Stimulated activated CD8-positive, alpha-beta memory T cell treated with anti-CD3 and anti-CD28 coated beads, Interleukin-4, amount 100 ng/mL, for 24 hours (primary cell): Measurements from ENCODE around the gene B3GLCT.
A peak's percentile ranks its signal among the peaks of the same experiment; 100 is the strongest.
"Not testable (repeated sequence)": the region's sequence is repeated elsewhere in the genome, so short reads cannot be mapped to it uniquely, and the experiment has no call there.

Experiments used
- DNase-seq: peaks from one replicate; pipeline ENCODE4 v3.0.0-alpha.2; 2020; ENCODE audit warnings: low read depth

B3GLCT gene

GRCh38 chr13:31199849-31200636 lies at the start of gene B3GLCT:
TSS of gene B3GLCT (plus strand) at chr13:31199975. CDS start at chr13:31200085, 110 bp downstream.
- peak; percentile 68 for DNase-seq

DNA sequence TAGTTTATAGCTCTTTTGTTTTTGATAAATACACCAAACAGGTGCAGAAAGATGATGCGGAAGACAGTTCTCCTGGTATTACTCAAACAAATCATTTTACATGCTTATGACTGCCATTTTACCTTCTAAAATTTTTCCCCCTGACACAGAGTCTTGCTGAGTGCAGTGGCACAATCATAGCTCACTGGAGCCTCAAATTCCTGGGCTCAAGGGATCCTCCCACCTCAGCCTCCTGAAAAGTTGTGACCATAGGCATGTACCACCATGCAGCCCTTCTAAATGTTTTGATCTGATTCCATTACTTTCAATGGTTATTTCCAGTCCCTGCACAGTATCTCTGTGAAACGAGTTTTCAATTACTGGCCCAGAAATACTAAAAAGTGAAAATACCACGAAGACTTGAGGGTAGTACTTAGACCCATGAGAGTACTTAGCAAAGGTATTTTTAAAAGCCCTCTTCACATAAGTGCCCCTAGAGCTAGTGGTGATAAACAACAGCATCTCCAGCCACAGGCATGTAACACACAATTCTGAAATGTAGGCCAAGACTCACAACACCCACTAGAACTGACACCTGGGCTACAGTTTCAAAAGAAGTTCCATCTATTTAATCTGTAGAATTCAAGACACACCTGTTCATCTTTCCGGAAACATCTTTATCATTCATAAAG lies 49.3 kb upstream of the B3GLCT start:
- DNase-seq = no peak

DNA sequence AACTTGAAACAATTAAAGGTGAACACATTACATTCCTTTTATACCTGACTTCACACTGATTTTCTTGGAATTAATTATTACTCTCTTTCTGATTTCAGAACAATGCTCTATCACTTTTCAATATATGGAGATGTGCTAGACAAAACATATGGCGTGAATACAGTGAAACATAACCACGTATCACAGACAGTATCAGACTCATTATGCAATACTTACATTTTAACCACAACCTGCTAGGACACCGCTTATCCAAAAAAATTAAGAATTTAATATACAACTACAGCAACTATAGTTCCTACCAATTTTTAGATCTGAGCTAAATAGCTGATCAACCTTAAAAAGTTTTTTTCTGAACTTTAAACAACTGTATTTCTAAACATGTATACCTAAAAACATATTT lies 47.9 kb upstream of the B3GLCT start:
- no peak for DNase-seq

DNA sequence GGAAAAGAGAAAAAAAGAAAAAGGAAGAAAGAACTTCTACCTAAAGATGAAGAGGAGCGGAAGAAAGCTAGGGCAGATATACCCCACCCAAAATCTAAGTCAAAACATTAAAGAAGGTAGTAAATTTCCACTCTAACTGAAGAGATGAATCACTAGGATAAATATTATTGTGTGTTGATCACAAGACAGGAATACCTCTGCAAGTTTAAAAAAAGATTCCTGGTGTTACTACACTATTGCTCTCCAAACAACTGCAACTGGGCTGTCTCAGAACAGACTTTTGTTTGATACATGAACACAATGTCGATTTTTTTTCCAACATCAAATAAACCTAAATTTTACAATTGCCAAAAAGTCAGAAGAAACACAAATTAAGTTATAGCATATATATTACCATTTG lies 44.8 kb upstream of the B3GLCT start:
- DNase-seq = no peak

GRCh38 chr13:31159306-31159705 lies 40.5 kb upstream of the B3GLCT start:
- no peak for DNase-seq

GRCh38 chr13:31160857-31161556 lies 38.8 kb upstream of the B3GLCT start:
- DNase-seq = peak; percentile 53

DNA sequence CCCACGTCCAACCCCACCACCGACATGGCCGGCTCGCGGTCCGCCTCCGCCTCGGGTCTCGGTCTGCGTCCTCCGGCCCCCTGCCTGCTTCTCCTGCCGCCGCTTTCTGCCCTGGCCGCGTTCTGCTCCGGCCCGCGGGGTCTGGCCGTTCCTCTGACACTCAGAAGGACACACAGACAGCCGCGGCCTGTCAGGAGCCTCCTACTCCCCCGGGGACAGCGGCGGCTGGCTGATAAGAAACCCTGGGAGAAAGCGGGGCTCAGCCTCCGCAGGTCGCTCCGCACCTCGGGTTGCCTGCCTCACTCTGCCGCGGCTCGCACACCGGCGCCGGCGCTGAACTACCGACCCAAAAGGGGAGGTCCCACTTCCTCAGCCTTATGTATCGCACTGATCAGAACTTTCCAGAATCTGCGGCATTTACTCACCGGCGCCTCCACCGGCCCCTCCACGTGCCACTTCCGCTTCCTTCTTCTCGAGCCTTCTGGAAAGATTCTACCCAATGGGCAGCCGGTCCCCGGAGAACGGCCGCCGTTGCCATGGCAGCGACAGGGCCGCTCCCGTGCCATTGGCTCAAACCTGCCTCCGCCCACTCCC lies 38.1 kb upstream of the B3GLCT start, which contains the start of gene HSPH1:
Gene HSPH1 (minus strand): TSS at position 348 of the 594 bp plus-strand sequence. CDS start 322 bp downstream, at position 26.
- peak; percentile 98 for DNase-seq

DNA sequence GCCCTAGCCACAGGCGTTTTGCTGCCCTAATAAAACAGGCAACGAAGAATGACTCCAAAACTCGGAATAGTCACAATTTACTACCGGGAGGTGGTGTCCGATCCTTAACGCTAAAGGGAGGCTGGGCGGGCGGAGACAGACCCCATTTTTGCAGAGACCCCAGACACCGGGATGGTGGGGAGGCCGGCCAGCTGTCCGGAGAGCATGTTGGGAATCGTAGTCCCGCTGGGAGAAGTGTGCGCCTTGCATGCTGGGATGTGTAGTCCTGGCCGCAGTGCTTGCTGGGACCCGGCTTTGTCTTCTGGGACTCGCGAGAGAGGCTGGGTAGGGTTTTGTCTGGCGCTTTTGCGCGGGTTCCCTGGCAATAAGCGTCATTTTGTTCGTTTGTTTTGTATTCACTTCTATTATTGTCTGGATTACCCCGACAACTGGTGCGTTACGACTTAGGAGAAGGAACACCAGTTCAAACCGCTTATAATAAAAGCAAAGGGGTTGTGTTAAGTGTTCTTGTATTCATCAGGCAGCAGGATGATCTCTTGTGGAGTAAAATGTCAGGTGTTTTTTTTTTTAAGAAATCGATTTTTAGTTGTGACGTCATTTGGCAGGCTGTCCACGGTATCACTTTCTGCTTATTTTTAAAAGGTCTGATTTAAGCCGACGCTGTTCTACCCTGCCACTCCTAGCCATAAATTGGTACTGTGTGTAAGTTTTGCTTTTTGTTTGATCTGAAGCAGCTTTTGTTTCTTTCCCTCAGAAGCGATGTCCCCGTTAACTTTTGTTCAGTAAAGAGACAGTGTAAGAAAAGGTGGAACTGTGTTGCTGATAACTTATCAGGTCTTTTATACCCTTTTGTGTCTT lies 37.4 kb upstream of the B3GLCT start:
- DNase-seq = peak; percentile 90

GRCh38 chr13:31166591-31166990 lies 33.2 kb upstream of the B3GLCT start:
- DNase-seq = no peak

GRCh38 chr13:31167490-31167889 lies 32.3 kb upstream of the B3GLCT start:
- DNase-seq = no peak

- DNase-seq = no peak
Observed at GRCh38 chr13:31168166-31168565, 31.6 kb upstream of the B3GLCT start.

DNA sequence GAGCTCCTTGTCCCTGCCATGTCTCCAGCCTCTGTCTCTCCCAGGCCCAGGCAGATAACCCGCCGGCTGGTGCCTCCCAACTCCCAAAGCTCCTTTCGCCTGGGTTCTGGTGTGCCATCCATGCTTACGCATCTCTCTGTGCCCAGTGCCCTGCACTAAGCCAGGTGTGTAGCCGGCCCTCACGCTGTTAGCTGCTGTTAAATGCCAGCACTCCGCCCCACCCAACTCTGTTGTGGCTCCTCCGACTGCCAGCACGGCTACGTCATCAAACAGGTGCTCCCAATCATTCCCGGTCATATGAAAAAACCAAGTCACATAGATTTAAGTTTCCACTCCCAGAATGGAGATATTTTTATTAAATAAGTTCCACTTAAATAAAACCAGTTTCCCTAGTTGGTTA lies 31.0 kb upstream of the B3GLCT start:
- no peak for DNase-seq

DNA sequence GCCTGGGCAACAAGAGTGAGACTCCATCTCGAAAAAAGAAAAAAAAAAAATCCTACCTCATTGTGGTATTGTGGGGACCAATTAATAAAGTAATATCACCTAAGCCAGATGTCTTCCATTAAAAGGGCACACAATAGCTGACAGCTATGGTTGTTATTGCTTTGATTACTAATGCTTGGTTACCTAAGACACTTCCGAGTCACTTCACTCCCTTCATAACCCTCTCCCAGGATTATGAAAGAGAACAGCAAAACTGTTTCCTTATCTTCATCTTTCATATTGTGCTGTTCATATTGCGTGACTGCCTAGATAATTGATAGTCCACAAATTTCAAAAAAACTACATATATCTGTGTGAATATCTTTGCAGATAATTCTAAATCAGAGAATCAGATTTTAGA lies 27.8 kb upstream of the B3GLCT start:
- DNase-seq = no peak

DNA sequence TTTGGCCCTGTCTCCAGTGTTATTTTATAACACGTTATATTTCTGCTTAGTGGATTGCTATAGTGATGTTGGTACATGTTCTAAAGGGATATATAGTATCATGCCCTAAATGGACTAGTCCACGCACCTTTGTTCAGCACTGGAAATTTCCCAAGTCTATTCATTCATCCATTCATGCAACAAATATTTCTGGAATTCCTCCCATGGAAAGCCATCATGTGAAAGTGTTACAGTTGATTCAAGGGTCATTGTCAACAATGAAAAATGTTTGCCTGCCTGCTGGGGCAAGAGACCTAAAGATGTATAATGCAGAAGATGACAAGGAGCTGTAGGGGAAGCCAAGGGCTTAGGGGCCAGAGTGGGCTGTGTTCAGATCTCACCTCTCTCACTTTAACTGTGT lies 27.2 kb upstream of the B3GLCT start:
- DNase-seq = no peak

DNA sequence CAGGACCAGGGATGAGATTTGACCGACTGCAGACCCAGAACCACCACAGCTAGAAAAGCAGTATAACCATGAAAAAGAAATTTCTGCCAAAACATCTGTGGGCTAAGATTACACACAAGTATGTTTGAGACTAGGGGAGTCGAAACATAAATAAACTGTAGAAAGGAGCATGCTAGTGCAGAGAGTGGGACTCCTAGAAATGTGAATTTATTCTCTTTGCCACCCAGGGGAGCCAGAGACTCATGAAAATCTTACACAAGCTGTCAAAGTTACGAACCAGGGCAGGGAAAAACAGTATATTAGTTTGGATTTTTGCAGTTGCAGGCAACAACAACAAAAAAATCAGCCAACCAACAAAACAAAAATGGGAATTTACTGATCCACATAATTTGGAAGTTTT lies 25.8 kb upstream of the B3GLCT start:
- DNase-seq = no peak

DNA sequence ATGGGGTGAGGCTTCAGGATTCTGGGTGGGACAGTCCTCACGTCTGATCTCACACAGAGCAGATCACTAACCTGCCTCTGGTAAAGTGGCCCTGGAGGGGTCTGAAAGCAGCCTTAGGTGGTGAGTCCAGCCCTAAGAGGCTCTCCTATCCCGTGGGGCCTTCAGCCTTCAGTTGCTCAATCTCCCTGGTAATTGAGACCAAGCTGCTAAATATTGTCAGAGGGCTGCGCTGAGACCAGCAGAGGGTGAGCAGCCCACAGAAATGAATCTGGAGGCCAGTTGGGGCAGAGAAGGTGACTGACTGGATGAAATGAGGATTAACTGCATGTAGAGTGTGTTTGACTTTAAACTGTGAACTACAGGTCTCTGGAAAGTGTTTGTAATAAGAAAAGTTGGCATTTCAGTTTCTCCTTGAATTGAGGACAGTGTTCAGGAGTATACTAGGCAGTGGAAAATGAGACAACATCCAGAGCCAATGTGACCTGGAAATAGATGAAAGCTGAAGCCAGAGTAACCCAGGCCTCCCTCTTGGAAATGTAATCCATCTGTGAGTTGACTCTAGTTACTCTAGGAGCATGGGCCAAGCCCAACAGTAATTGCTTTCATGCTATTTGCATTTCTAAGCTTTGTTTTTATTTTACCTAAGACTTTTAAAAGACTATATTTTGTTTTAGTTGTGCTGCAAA lies 23.8 kb upstream of the B3GLCT start:
- no peak for DNase-seq

- not testable (repeated sequence) for DNase-seq
Observed at GRCh38 chr13:31177813-31178495, 21.8 kb upstream of the B3GLCT start.

DNA sequence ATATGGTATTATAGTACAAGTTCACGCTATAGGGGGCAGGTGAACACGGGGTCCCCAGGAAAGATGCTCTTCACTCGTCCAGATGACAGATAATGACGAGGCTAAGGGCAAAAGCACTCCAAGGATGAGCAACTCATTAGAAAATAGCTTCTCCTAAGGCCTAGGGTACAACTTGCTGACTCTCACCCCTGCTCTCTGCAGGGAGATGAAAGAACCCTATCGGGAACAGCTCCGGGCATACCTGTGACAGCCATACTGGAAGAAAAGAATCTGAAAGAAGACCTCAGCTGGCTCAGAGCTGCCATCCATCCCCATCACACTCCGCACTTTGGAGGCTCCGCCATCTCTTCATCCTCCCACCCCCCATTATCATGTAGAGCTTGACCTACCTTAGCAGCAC lies 20.5 kb upstream of the B3GLCT start:
- no peak for DNase-seq

DNA sequence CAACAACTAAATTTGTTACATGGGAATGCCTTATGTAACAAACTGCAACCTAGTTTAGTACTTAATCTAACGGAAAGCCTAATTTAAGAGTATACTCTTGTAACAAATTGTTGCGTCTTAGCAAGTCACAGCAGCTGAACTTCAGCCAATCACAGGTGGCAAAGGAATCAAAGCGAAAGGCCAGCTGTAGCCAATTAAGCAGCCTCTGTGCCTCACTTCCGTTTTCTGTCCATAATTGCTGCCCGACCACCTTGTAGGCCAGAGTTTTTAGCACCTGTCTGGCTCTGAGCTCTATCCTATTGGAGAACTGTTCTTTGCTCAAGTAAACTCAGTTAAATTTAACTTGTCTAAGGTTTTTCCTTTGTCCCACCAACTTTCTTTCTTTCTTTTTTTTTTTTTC lies 20.0 kb upstream of the B3GLCT start:
- no peak for DNase-seq

- DNase-seq = no peak
Observed at GRCh38 chr13:31182987-31183386, 16.8 kb upstream of the B3GLCT start.
